GM10248 (cell line): ENCODE data around the gene USP47.

Experiments
- CTCF ChIA-PET: fragments of 300-600 bp; sonication (Branson Sonifier 250); formaldehyde crosslinking; extraction: SDS; loops from one replicate; lab custom pipeline; 2021; ENCODE audit warnings: antibody characterized with exemption; lab: Yijun Ruan, JAX
- POLR2A ChIA-PET: fragments of 350-650 bp; sonication (Branson Sonifier 250); formaldehyde crosslinking; extraction: SDS; loops from one replicate; lab custom pipeline; 2020; ENCODE audit warnings: antibody characterized with exemption; lab: Yijun Ruan, JAX
- DNase-seq: peaks from one replicate; pipeline ENCODE4 v3.0.0; 2012; ENCODE audit errors: extremely low spot score
- CTCF ChIP-seq: IDR thresholded peaks from 2 replicates; pipeline ENCODE4 v1.5.1; 2012; ENCODE audit warnings: mild to moderate bottlenecking, low read depth; ENCODE audit errors: extremely low read depth, missing control alignments, control extremely low read depth

The USP47 gene

GRCh38 chr11:11841723-11842420 lies at the start of gene USP47:
Gene USP47, plus strand, starts transcription at chr11:11841972. Its CDS starts 214 bp downstream, at chr11:11842186.
- TF ChIP-seq CTCF = peak; percentile 43
- peak; percentile 87 for DNase-seq
- POLR2A ChIA-PET = no interaction called here
- CTCF ChIA-PET = interaction anchor here (0.6 to 2.7 kb wide), 12 partner anchors 8 to 43 kb away, joined by 3 to 8 read pairs (median 4); no protein-coding TSS in a partner anchor

- TF ChIP-seq CTCF = no peak
- ChIA-PET POLR2A (no interaction called here), CTCF (interaction anchor here (1.3 to 1.6 kb wide), 3 partner anchors 174 to 859 kb away, joined by 4 to 6 read pairs (median 4); no protein-coding TSS in a partner anchor)
- no peak for DNase-seq
Observed at GRCh38 chr11:11793073-11793472, 48.7 kb upstream of the USP47 start.

GRCh38 chr11:11798586-11799438 lies 43.0 kb upstream of the USP47 start:
- ChIA-PET POLR2A (no interaction called here), CTCF (interaction anchor here (0.6 to 4.8 kb wide), 32 partner anchors 9 to 771 kb away, joined by 3 to 34 read pairs (median 4); partner anchors contain the start of gene USP47)
- TF ChIP-seq CTCF = peak; percentile 87
- peak; percentile 64 for DNase-seq

- no peak for DNase-seq
- POLR2A ChIA-PET = no interaction called here
- TF ChIP-seq CTCF = no peak
- CTCF ChIA-PET = interaction anchor here (1.1 kb wide), 1 partner anchor 239 kb away, joined by 3 read pairs; no protein-coding TSS in a partner anchor
Observed at GRCh38 chr11:11805228-11805627, 36.5 kb upstream of the USP47 start.

GRCh38 chr11:11806074-11806473 lies 35.7 kb upstream of the USP47 start:
- POLR2A ChIA-PET = no interaction called here
- CTCF ChIA-PET = interaction anchor here (1.8 to 3.6 kb wide), 3 partner anchors 19 to 475 kb away, joined by 5 to 7 read pairs (median 6); no protein-coding TSS in a partner anchor
- no peak for DNase-seq
- TF ChIP-seq CTCF = no peak

GRCh38 chr11:11806586-11806985 lies 35.2 kb upstream of the USP47 start:
- no peak for TF ChIP-seq CTCF
- ChIA-PET POLR2A (no interaction called here), CTCF (interaction anchor here (1.0 to 3.6 kb wide), 7 partner anchors 7 to 778 kb away, joined by 3 to 20 read pairs (median 6); no protein-coding TSS in a partner anchor)
- DNase-seq = no peak
